ENCODE measurements around the gene UBAC2. TPM values are rescaled to one million over a fixed set of nuclear protein-coding genes. Genes with fewer than 3 reads are reported as not detected.
A peak's percentile ranks its signal among the peaks of the same experiment; 100 is the strongest.

UBAC2 gene
- total RNA-seq, 3 donors from 2014 or later = 57.4 to 74.2 (median 67.5) TPM

GRCh38 chr13:99366075-99366987, 165.7 kb downstream of the UBAC2 start:
- ATAC-seq (no peak), DNase-seq (no peak)
- Histone ChIP-seq H3K4me3 (no peak overlapping the region), H3K36me3 (ENCODE audit: low read depth) (no peaks in the 10 kb centered on the region), H3K9me3 (no peaks in the 10 kb centered on the region), H3K4me1 (ENCODE audit: low read depth) (no peaks in the 10 kb centered on the region)
- no peak for TF ChIP-seq CTCF (IDR thresholded peaks at IDR 0.05)
- intact Hi-C loops (cut with DNase I, micrococcal nuclease) = no loop called here

GRCh38 chr13:99367106-99367616, 166.5 kb downstream of the UBAC2 start:
- intact Hi-C loops (cut with DNase I, micrococcal nuclease) = no loop called here
- Histone ChIP-seq H3K4me1 (ENCODE audit: low read depth) (no peaks in the 10 kb centered on the region), H3K9me3 (no peaks in the 10 kb centered on the region), H3K36me3 (ENCODE audit: low read depth) (no peaks in the 10 kb centered on the region), H3K4me3 (no peak overlapping the region)
- TF ChIP-seq CTCF (IDR thresholded peaks at IDR 0.05) = no peak
- DNase-seq (no peak), ATAC-seq (peak; percentile 51)

GRCh38 chr13:99367663-99368448, 167.2 kb downstream of the UBAC2 start:
- no peak overlapping the region for H3K4me3 ChIP-seq
- TF ChIP-seq CTCF (IDR thresholded peaks at IDR 0.05) = no peak
- H3K36me3 ChIP-seq (ENCODE audit: low read depth) = no peaks in the 10 kb centered on the region
- no peaks in the 10 kb centered on the region for H3K9me3 ChIP-seq
- intact Hi-C loops (cut with DNase I, micrococcal nuclease) = no loop called here
- H3K4me1 ChIP-seq (ENCODE audit: low read depth) = no peaks in the 10 kb centered on the region
- DNase-seq (no peak), ATAC-seq (peak; percentile 71)

GRCh38 chr13:99370481-99371275, 170.0 kb downstream of the UBAC2 start:
- H3K4me3 ChIP-seq = no peak overlapping the region
- intact Hi-C loops (cut with DNase I, micrococcal nuclease) = no loop called here
- TF ChIP-seq CTCF (IDR thresholded peaks at IDR 0.05) = no peak
- no peaks in the 10 kb centered on the region for H3K36me3 ChIP-seq (ENCODE audit: low read depth)
- no peak for ATAC-seq
- H3K4me1 ChIP-seq (ENCODE audit: low read depth) = no peaks in the 10 kb centered on the region
- no peak for DNase-seq
- no peaks in the 10 kb centered on the region for H3K9me3 ChIP-seq

GRCh38 chr13:99371956-99372355, 171.3 kb downstream of the UBAC2 start:
- Histone ChIP-seq H3K9me3 (no peaks in the 10 kb centered on the region), H3K4me3 (no peak overlapping the region), H3K4me1 (ENCODE audit: low read depth) (no peaks in the 10 kb centered on the region), H3K36me3 (ENCODE audit: low read depth) (no peaks in the 10 kb centered on the region)
- ATAC-seq = peak; percentile 18
- no peak for TF ChIP-seq CTCF (IDR thresholded peaks at IDR 0.05)
- intact Hi-C loops (cut with DNase I, micrococcal nuclease) = no loop called here
- peak in 1 of 3 donors; percentile 66 for DNase-seq
